HG03457 (cell line): ENCODE results near the gene CTPS1.
A peak's percentile ranks its signal among the peaks of the same experiment; 100 is the strongest.

ENCODE experiments used
- ATAC-seq: cut with Tn5 transposase; IDR thresholded peaks from one replicate; pipeline ENCODE4 v1.9.1; 2021; ENCODE audit warnings: moderate number of reproducible peaks; ENCODE audit not compliant: unreplicated experiment

CTPS1 gene

DNA sequence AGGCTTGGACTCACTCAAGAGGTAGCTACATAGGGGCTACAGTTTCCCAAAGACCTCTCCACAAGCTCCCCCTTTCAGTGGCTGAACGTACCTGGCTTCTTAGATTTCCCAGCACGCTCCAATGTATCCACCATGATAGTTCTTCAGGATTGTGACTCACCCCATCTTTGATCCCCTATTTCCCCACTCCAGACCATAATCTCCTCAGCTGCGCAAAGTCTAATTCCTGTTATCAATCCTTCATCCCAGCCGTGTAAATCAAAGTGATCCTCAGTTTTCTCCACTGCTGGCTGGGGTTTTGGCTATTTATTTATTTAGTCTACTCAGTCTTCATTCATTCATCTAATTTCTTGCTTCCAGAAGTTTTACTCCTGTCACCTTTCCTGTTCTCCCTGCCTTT, 13.1 kb upstream of the CTPS1 start:
- no peak for ATAC-seq

DNA sequence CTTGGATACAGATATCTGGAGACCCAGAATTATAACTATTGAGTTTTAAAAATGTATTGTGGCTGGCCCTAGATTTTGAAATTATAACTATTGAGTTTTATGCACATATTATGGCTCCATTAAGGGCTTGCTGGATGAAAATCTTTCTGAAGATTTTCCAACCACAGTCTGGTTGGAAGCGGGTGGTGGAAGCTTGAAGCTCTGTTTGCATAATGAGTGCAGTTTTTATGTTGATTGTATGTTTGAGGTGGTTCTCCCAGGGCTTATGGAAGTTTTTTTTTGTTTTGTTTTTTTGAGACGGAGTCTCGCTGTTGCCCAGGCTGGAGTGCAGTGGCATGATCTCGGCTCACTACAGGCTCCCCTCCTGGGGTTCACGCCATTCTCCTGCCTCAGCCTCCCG, 10.1 kb upstream of the CTPS1 start:
- ATAC-seq: no peak

DNA sequence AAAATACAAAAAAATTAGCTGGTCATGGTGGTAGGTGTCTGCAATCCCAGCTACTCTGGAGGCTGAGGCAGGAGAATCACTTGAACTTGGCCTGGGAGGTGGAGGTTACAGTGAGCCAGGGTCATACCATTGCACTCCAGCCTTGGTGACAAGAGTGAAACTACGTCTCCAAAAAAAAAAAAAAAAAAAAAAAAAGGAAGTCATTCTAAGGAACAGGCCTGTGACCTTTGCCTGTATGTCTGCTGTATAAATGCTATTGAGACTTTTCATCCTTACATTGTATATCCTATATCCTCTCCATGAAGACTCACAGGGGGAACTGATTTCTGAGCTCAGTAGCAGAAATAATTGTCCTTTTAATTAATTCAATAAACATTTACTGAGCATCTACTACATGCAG, 7.5 kb upstream of the CTPS1 start:
- ATAC-seq: no peak

DNA sequence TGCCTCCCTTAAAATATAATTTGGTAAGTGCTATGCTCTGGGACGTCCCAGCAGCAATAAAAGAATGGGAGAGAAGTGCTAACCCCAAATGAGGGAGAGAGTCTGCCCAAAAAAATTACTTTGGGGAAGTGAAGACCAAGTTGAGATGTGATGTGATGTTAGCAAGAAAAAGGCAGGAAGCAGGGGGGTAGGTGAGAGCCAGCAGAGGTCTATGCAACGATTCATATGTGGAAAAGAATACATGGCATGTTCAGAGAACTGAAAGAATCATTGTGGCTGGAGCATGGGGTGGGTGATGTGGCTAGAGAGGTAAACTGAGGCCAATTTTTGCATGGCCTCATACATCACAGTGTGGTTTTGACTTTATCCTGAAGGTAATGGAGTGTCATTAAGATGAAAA, 5.6 kb upstream of the CTPS1 start:
- no peak for ATAC-seq

DNA sequence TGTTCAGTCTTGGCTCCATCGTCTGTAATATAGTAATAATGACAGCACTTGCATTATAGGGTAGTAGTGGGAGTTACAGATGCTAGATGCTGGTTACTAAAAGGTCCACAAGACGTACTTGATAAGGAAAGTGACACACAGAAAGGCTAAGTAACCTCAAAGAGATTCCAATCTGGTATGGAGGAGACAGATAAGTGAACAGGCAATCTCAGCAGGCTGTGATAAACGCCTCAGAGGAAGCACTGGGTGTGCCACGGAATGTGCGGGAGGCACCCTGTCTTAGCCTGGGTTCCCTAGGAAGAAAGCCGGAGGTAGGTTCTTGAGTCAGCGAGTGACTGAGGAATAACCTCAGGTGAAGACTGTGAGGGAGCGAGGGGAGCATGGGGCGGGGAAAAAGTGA, 4.6 kb upstream of the CTPS1 start:
- no peak for ATAC-seq

DNA sequence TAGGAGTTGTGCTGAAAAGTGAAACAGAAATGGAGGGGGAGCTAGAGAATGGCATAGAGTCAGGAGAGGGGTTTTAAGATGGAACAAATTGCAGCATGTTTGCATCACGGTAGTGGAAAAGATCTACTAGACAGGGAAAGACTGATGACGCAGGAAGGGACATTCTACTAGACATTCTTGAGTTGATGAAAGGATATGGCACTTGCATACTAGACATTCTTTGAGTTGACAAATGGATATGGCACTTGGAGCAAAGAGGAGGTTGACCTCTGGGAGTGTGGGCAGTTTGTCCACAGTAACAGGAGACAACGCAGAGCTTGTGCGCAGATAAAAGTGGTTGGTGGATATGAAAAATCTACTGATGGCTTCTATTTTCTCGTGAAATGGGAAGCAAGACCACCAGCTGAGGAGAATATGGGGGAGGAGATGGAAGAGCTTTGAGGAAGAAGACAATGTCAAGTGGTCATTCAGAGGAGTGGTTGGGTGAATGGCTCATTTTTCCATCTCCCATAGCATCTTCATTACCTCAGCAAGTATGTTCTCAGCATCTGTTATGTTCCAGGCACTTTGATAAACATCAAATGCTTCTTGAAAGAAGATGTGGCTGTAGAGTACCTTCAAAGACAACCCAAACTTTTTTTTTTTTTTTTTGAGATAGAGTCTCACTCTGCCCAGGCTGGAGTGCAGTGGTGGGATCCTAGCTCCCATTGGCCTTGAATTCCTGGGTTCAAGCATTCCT, 2.4 kb upstream of the CTPS1 start:
- no peak for ATAC-seq

DNA sequence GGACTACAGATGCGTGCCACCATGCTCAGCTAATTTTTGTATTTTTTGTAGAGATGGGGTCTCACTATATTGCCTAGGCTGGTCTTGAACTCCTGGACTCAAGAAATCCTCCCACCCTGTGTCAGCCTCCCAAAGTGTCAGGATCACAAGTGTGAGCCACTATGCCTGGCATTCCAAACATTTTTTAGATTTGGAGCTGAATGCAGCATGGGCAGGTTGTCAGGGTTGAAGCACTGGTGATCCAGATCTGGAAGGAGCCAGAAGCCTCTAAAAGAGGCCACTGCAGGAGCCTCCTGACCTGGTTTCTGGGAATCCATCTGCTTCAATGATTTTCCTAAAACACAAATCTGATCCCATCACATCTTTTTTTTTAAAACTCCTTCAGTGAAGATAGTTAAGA, 1.8 kb upstream of the CTPS1 start:
- ATAC-seq: no peak

DNA sequence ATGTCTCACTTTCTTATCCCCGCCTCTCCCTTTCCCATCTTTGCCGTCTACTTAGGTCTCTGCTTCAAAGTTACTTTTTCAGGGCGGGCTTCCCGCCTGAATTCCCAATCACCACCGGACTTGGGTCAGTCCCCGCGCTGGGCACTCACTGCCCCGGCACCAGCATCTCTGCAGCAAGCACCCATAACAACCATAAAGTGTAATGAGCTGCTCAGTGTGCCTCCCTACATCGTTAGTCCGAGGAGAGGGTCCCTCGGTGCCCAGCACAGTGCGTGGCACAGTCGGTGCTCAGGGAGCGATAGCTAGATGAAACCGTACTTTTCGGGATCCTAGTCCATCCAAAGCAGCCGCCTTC, 633 bp upstream of the CTPS1 start:
- no peak for ATAC-seq

DNA sequence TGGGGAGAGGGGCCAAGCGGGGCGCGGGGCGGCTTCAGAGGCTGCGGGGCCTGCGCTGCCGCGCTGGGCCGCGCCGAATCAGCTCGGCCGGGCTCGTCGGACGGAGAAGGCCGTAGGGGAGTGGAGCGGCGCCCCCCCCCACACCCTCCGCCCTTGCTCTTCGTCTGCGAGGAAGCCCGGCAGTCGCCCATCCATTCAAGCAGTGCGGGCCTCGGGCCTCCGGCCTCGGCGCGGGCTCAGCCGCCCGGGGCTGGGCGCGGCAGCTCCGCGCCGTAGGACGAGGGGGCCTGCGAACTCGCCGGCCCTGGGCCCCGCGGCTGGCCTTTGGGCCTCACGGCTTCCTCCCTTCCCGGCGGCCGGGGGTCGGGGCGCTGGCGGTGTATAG, 564 bp downstream of the CTPS1 start:
- peak; percentile 20 for ATAC-seq

DNA sequence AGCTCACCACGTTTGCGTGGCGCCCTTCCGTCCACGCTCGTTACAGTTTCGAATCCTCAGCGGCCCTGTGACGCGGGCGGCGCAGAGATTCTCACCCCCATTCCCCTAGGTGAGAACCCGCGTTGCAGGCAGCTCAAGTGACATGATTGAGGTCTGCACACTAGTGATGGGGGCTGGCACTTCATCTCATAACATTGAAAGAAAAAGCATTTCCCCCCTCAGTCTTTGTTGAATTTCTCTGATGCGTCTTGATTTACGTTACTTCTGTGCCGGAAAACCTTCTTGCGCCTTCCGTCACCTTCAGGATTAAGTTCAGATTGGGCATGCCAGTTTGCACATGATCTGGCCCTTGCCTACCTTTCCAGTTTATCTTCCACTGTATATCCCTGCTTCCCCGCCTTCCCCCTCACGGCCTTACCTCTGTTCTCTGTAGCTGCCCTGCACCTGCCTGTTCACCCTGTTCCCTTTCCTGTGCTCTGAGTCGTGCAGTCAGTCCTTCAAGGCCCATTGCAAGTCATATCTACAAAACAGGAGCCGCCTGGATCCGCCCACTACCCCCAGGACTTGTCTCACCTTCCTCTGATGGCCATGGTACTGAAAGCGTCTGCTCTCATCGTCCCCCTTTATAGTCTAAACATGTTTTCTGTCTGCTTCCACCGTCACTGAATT, 1.1 kb downstream of the CTPS1 start:
- ATAC-seq: no peak

DNA sequence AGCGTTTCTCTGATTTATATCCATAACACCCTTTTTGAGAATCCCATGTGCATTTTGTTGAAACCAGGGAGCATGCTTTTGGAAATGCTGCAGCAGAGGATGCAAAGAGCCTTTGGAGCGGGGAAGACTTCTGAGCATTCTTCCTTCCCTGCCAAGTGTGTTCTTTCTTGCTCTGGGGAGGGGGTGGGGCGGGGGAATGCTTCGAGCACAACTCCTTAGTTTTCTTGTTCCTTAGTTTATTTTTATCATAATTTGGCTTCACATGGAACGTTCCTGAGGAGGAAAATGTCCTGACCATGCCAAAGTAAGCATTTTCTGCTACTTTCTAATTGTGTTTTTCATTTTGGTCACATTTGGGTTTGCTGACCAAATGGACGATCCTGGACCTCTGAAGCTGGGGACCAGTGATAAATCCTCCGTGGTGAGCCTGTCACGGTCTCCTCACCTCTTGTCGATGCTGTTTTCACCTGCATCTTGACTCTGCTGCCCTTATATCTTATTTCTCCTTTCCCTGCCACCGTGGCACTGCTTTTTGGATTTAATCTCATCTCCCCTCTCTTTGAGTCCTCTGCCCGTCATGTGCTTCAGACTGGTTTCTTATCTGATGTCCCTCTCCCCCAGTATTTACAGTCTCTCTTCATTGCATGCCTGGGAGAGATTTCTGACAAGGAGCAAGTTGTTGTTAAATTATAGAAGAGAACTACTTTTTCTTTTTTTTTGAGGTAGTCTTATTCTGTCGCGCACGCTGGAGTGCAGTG, 2.4 kb downstream of the CTPS1 start:
- no peak for ATAC-seq

DNA sequence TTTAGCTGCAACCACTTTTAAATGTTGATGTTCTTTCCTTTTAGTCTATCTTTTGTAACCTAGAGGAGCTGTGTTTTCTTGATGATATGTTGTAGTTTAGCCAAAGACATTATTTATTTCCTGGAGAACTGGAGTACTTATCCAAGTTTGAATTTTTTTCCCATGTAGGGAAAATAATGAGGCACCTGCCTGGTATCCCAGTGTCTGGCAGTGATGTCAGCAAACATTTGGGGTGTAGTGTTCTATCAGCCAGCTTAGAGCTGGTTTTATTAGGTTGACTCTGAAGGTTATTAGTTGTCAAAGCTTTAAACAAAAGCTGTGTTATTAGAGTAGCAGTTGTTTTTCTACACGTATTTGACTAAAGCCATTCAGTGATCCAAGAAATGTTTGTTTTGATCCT, 3.2 kb downstream of the CTPS1 start:
- no peak for ATAC-seq

DNA sequence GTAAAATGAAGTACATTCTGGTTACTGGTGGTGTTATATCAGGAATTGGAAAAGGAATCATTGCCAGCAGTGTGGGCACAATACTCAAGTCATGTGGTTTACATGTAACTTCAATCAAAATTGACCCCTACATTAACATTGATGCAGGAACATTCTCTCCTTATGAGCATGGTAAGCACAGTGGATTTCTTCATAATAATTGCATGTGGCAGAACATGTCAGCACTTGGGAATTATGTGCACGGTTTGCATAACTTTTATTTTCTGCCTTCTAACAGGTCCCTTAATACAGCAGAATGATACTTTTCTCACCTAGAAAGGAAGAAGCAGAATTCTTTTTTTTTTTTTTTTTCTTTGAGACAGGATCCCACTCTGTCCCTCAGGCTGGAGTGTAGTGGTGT, 3.8 kb downstream of the CTPS1 start:
- ATAC-seq: no peak

DNA sequence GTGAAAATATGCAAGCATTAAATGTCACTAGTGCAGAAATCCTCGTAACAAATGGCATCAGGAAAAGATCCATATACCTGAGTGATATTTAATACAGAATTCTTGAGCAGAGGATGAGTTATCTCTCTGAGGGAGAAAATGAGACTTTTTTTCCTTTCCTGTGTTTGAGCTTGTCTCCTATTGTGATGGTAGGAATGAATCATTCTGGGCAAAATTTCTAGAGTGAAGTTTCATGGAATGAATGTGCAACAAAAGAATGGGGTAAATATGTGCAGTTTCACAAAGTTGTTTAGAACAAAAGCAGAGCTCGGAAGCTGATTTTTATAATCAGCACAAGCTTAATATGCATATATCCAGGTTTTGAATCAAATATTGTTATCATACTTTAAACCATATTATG, 4.6 kb downstream of the CTPS1 start:
- ATAC-seq: no peak

DNA sequence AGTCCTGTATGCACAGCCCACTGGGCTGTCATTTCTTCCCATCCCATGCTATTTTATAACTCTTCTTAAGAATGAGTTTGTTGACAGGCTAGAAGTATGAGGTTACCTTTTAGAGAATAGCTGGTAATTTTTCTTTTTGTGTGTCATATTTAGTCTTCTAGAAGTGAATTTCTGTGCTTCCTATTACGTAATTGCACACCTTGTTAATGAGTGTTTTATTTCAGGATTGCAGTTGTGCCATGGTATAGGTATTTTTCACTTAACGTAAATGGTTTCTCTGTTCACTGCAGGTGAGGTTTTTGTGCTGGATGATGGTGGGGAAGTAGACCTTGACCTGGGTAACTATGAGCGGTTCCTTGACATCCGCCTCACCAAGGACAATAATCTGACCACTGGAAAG, 5.0 kb downstream of the CTPS1 start:
- ATAC-seq: no peak

DNA sequence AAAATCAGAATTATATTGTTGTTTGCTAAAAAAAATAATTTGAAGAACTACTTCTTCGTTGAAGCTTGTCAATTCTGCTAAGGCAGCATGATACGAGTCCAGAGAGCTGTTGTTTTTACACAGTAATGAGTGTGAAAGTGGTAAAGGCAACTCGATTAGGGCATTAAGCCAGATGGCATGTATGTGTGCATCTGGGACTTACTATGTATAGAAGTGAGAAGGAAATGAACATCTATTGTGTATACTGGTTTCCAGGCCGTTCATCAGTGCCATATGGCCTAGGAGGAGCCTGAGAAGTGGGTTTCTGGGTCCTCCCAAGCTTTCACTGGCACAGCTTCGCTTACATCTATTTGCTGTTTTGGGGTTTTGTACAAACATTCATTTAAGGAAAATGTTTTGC, 5.7 kb downstream of the CTPS1 start:
- ATAC-seq: no peak

DNA sequence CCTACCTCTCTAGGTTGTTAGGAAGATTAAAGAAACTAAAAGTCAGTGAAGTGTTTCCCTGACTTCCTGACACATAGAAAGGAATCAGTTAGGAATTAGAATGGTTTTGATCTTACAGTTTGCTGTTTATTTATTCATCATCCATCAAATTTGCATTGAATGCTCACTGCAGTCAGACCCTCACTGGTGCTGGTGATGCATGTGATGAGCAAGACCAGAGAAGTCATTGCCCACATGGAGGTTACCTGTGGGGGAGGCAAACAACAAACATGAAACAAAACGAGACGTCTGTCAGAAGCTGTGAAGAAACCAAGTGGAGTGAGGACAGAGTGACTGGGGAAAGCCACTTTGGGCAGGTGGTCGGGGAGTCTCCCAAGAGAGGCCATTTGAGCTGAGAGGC, 6.4 kb downstream of the CTPS1 start:
- ATAC-seq: no peak

DNA sequence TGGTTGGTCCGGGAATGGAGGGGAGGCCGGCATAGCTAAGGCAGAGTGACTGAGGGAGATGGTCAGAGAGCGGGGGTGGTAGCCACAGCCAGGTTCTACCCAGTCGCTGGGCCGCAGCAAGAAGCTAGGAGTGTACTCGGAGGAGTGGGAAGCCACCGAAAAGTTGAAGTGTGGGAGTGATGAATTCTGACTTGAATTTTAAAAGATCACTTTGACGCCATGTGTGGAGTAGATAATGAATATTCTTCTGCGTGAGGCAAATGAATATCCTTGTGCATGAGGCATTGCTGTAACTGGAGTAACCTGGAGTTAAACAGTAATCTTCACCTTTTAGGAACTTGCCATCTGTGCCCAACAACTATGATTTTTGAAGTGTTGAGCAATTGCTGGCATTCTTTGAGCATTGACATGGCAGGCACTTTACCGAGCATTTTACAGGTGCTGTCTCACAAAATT, 6.9 kb downstream of the CTPS1 start:
- ATAC-seq: no peak

DNA sequence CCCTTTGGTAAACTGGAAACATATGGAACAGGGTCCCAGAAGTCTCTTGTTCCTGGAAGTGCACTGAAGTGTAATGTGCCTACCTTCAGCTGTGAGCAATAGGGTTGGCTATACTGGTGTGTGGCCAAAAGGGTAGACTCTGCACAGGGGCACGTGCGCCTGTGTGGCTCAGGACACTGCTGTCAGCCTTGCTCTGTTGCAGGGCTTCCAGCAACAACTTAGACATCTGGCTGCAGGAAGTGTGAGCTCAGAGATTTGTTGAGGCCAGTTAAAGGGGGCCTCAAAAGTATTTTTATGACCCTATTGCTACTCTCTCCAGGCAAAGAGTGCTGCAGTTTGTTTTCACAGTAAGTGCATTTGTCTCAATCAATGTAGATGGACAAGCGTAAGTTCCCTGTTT, 7.5 kb downstream of the CTPS1 start:
- no peak for ATAC-seq

DNA sequence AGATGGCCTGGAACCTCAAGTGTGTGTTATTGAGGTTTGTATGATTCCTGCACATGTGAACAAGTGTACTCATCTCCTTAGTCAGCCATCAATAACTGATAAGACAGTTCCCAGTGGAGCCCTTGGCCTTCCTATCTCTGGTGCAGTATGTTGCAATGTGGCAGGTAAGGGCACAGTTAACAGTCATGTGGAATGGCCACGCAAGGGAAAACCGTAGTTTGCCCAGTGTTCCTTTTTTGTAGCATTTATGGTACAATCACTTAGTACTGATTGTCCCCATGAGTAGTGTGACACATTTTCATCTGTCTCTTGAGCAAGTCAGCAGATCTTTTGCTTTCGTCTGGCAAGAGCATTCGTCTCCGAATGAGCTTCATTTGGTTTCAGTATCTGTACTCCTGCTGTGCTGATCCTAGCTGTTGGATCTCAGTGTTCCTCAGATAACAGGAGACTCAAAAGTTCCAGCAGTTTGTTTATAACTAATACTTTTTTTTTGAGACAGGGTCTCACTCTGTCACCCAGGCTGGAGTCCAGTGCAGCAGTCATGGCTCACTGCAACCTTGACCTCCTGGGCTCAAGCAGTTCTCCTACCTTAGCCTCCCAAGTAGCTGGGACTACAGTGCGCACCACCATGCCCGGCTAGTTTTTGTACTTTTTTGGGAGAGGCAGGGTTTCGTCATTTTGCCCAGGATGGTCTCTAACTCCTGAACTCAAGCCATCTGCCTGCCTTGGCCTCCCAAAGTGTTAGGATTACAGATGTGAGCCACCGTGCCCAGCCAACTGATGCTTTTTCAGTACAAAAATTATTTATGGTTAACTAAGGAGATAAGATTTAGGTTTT, 8.2 kb downstream of the CTPS1 start:
- no peak for ATAC-seq

DNA sequence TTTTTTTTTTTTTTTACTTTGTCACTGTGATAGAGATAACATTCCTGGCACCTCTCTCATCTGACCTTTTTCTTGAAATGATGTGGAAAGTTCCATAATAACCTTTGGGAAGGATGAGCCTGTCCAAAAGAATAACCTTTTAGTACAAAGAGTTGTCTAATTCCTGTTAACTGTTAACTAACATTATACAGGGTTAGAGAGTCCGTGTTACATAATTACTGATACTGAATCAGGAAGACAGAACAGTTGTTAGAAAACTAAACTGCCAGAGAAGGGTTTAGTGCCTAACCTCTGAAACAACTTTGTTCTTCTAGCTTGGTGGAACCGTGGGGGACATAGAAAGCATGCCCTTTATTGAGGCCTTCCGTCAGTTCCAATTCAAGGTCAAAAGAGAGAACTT, 8.8 kb downstream of the CTPS1 start:
- no peak for ATAC-seq
